Effector memory CD8-positive, alpha-beta T cell (primary cell): ENCODE data around the gene CCDC85C.

Experiments
- ATAC-seq: fragments of 150-1000 bp; cut with Tn5 transposase; replicated peaks from 2 replicates; pipeline ENCODE4 v1.10.0; 2021; ENCODE audit warnings: mild to moderate bottlenecking, moderate library complexity
- DNase-seq, 3 experiments: peaks; one replicate each; pipeline ENCODE4 v3.0.0; 2021
- H3K27ac Mint-ChIP-seq, 2 donors: one replicate each; pipeline ENCODE4 v1.8.0; 2022; ENCODE audit warnings: mild to moderate bottlenecking in 2 of 2, mixed read lengths in 2 of 2, moderate library complexity in 2 of 2
- H3K27me3 Mint-ChIP-seq, 2 donors: one replicate each; pipeline ENCODE4 v1.8.0; 2022; ENCODE audit warnings: mixed read lengths in 2 of 2
- H3K36me3 Mint-ChIP-seq: one replicate; pipeline ENCODE4 v1.8.0; 2022; ENCODE audit warnings: mild to moderate bottlenecking, moderate library complexity, mixed read lengths; ENCODE audit not compliant: insufficient read depth
- H3K4me1 Mint-ChIP-seq, 2 donors: one replicate each; pipeline ENCODE4 v1.8.0; 2022; ENCODE audit warnings: low read depth in 2 of 2, mixed read lengths in 2 of 2
- H3K4me3 Mint-ChIP-seq, 2 donors: one replicate each; pipeline ENCODE4 v1.8.0; 2022; ENCODE audit warnings: mild to moderate bottlenecking in 2 of 2, mixed read lengths in 2 of 2, moderate library complexity in 2 of 2
- H3K9me3 Mint-ChIP-seq, 2 donors: one replicate each; pipeline ENCODE4 v1.8.0; 2022; ENCODE audit warnings: mixed read lengths in 2 of 2
- total RNA-seq, 9 experiments: gene quantifications; one replicate each; lab custom pipeline; 2026; lab: John Stamatoyannopoulos, UW

The CCDC85C gene
- 7.4 to 23.8 (median 14.9) reads per million in 9 experiments for total RNA-seq

GRCh38 chr14:99603471-99604277 is at the start of gene CCDC85C:
Gene CCDC85C (minus strand): TSS chr14:99604207. CDS start chr14:99603959, 248 bp downstream.
- DNase-seq (peak; percentile 46 to 48 (median 46)), ATAC-seq (peak; percentile 12)
- H3K9me3 Mint-ChIP-seq: no peaks in the 10 kb centered on the region
- peak within 1 kb of the TSS; percentile 85 to 87 for H3K4me3 Mint-ChIP-seq
- H3K4me1 Mint-ChIP-seq: peaks cover 20 to 29% of the 10 kb centered on the region in 2 donors
- no peaks in the 10 kb centered on the region for H3K27me3 Mint-ChIP-seq
- H3K36me3 Mint-ChIP-seq: no peaks in the 10 kb centered on the region
- H3K27ac Mint-ChIP-seq: peak within 1 kb of the TSS; percentile 77 to 93

- no peak overlapping the region for H3K27ac Mint-ChIP-seq
- DNase-seq (no peak), ATAC-seq (no peak)
- H3K4me1 Mint-ChIP-seq: no peaks in the 10 kb centered on the region
- no peak overlapping the region for H3K4me3 Mint-ChIP-seq
- peaks cover 2% of the 10 kb centered on the region for H3K36me3 Mint-ChIP-seq
- H3K9me3 Mint-ChIP-seq: no peaks in the 10 kb centered on the region
- peaks cover 46 to 88% of the 10 kb centered on the region in 2 donors for H3K27me3 Mint-ChIP-seq
Observed at GRCh38 chr14:99651953-99652746, 48.1 kb upstream of the CCDC85C start.

GRCh38 chr14:99650189-99650588 is 46.2 kb upstream of the CCDC85C start:
- Mint-ChIP-seq H3K4me3 (no peak overlapping the region), H3K27ac (no peak overlapping the region), H3K27me3 (peaks cover 37 to 86% of the 10 kb centered on the region in 2 donors), H3K4me1 (no peaks in the 10 kb centered on the region), H3K36me3 (no peaks in the 10 kb centered on the region), H3K9me3 (no peaks in the 10 kb centered on the region)
- ATAC-seq (no peak), DNase-seq (no peak)

GRCh38 chr14:99649643-99650042 is 45.6 kb upstream of the CCDC85C start:
- Mint-ChIP-seq H3K9me3 (no peaks in the 10 kb centered on the region), H3K27ac (no peak overlapping the region), H3K4me1 (no peaks in the 10 kb centered on the region), H3K27me3 (peaks cover 33 to 80% of the 10 kb centered on the region in 2 donors), H3K36me3 (no peaks in the 10 kb centered on the region), H3K4me3 (no peak overlapping the region)
- no peak for DNase-seq
- ATAC-seq: no peak

GRCh38 chr14:99649219-99649618 is 45.2 kb upstream of the CCDC85C start:
- Mint-ChIP-seq H3K27me3 (peaks cover 33 to 80% of the 10 kb centered on the region in 2 donors), H3K27ac (no peak overlapping the region), H3K4me3 (no peak overlapping the region), H3K9me3 (no peaks in the 10 kb centered on the region), H3K36me3 (no peaks in the 10 kb centered on the region), H3K4me1 (peaks cover 0 to under 1% of the 10 kb centered on the region in 2 donors)
- DNase-seq (no peak), ATAC-seq (no peak)

GRCh38 chr14:99648027-99648784 is 44.2 kb upstream of the CCDC85C start:
- Mint-ChIP-seq H3K27me3 (peaks cover 34 to 81% of the 10 kb centered on the region in 2 donors), H3K4me1 (peaks cover 0 to 3% of the 10 kb centered on the region in 2 donors), H3K9me3 (no peaks in the 10 kb centered on the region), H3K4me3 (no peak overlapping the region), H3K27ac (no peak overlapping the region), H3K36me3 (no peaks in the 10 kb centered on the region)
- DNase-seq (no peak), ATAC-seq (no peak)

- DNase-seq (no peak), ATAC-seq (no peak)
- Mint-ChIP-seq H3K27me3 (peaks cover 34 to 81% of the 10 kb centered on the region in 2 donors), H3K27ac (no peak overlapping the region), H3K4me3 (no peak overlapping the region), H3K9me3 (no peaks in the 10 kb centered on the region), H3K36me3 (no peaks in the 10 kb centered on the region), H3K4me1 (peaks cover 0 to 3% of the 10 kb centered on the region in 2 donors)
Observed at GRCh38 chr14:99647411-99647810, 43.4 kb upstream of the CCDC85C start.

GRCh38 chr14:99645545-99646505 is 41.8 kb upstream of the CCDC85C start:
- Mint-ChIP-seq H3K4me3 (peak overlapping the region in 1 of 2 donors; percentile 10), H3K9me3 (no peaks in the 10 kb centered on the region), H3K27me3 (peaks cover 24 to 69% of the 10 kb centered on the region in 2 donors), H3K27ac (no peak overlapping the region), H3K36me3 (no peaks in the 10 kb centered on the region), H3K4me1 (peaks cover 0 to 3% of the 10 kb centered on the region in 2 donors)
- no peak for DNase-seq
- ATAC-seq: no peak

- Mint-ChIP-seq H3K27me3 (peaks cover 23 to 60% of the 10 kb centered on the region in 2 donors), H3K36me3 (no peaks in the 10 kb centered on the region), H3K9me3 (no peaks in the 10 kb centered on the region), H3K4me1 (peaks cover 0 to 3% of the 10 kb centered on the region in 2 donors), H3K4me3 (peak within 1 kb of the TSS in 1 of 2 donors; percentile 45), H3K27ac (no peak within 1 kb of the TSS)
- no peak for ATAC-seq
- no peak for DNase-seq
Observed at GRCh38 chr14:99644723-99645544, 40.9 kb upstream of the CCDC85C start, which contains the start of gene HHIPL1. Gene HHIPL1 (plus strand): TSS chr14:99645129. CDS start chr14:99645208, 79 bp downstream.

GRCh38 chr14:99644035-99644587 is 40.1 kb upstream of the CCDC85C start:
- H3K36me3 Mint-ChIP-seq: no peaks in the 10 kb centered on the region
- H3K27me3 Mint-ChIP-seq: peaks cover 18 to 52% of the 10 kb centered on the region in 2 donors
- no peak overlapping the region for H3K27ac Mint-ChIP-seq
- ATAC-seq (no peak), DNase-seq (no peak)
- H3K4me3 Mint-ChIP-seq: peak overlapping the region in 1 of 2 donors; percentile 45
- H3K9me3 Mint-ChIP-seq: no peaks in the 10 kb centered on the region
- peaks cover 0 to 3% of the 10 kb centered on the region in 2 donors for H3K4me1 Mint-ChIP-seq

- H3K36me3 Mint-ChIP-seq: no peaks in the 10 kb centered on the region
- H3K27me3 Mint-ChIP-seq: peaks cover 18 to 45% of the 10 kb centered on the region in 2 donors
- H3K27ac Mint-ChIP-seq: no peak overlapping the region
- DNase-seq (no peak), ATAC-seq (no peak)
- H3K4me1 Mint-ChIP-seq: peaks cover 0 to 3% of the 10 kb centered on the region in 2 donors
- no peaks in the 10 kb centered on the region for H3K9me3 Mint-ChIP-seq
- no peak overlapping the region for H3K4me3 Mint-ChIP-seq
Observed at GRCh38 chr14:99643343-99643742, 39.3 kb upstream of the CCDC85C start.
